Activated T-cell treated with anti-CD3 and anti-CD28 coated beads, Interleukin-2, amount 50 U/mL, for 72 hours (primary cell): Measurements from ENCODE around the gene UCHL3. TPM values are rescaled to one million over a fixed set of nuclear protein-coding genes. Genes with fewer than 3 reads are reported as not detected.

Source experiments
- ATAC-seq, 2 donors: fragments of 150-1000 bp; cut with Tn5 transposase; replicated peaks in 1 of 2; 2 replicates each; pipeline ENCODE4 v1.10.0; 2021; ENCODE audit warnings: moderate library complexity in 2 of 2, mild to moderate bottlenecking in 1 of 2
- DNase-seq, 2 donors: peaks; one replicate each; pipeline ENCODE4 v3.0.0; 2021 to 2022; ENCODE audit warnings: mixed read lengths in 1 of 2
- H3K27ac Mint-ChIP-seq: one replicate; pipeline ENCODE4 v1.8.0; 2022; ENCODE audit warnings: mild to moderate bottlenecking, moderate library complexity, mixed read lengths
- H3K27me3 Mint-ChIP-seq: one replicate; pipeline ENCODE4 v1.8.0; 2022; ENCODE audit warnings: low read depth, mixed read lengths
- H3K36me3 Mint-ChIP-seq, 2 donors: one replicate each; pipeline ENCODE4 v1.8.0; 2022; ENCODE audit warnings: mixed read lengths in 2 of 2, mild to moderate bottlenecking in 1 of 2; ENCODE audit not compliant: insufficient read depth in 2 of 2
- H3K4me1 Mint-ChIP-seq: one replicate; pipeline ENCODE4 v1.8.0; 2022; ENCODE audit warnings: low read depth, mixed read lengths
- H3K4me3 Mint-ChIP-seq, 2 donors: one replicate each; pipeline ENCODE4 v1.8.0; 2022; ENCODE audit warnings: mild to moderate bottlenecking in 2 of 2, mixed read lengths in 2 of 2, moderate library complexity in 2 of 2
- H3K9me3 Mint-ChIP-seq, 2 donors: one replicate each; pipeline ENCODE4 v1.8.0; 2022; ENCODE audit warnings: mixed read lengths in 2 of 2
- total RNA-seq, 2 donors: library from RNA; stranded (reverse); gene quantifications; one replicate each; pipeline ENCODE4 v1.2.3, GENCODE V29; 2022

UCHL3 gene
- 10 to 100 TPM; 30.8 to 32.3 TPM for total RNA-seq

GRCh38 chr13:75549262-75550158 lies at the start of gene UCHL3:
TSS of gene UCHL3 (plus strand) at chr13:75549791. CDS start at chr13:75549821, 30 bp downstream.
- peak; percentile 97 to 98 for DNase-seq
- ATAC-seq, result peak; percentile 94
- H3K27me3 Mint-ChIP-seq, result no peaks in the 10 kb centered on the region
- H3K9me3 Mint-ChIP-seq, result no peaks in the 10 kb centered on the region
- peak within 1 kb of the TSS; percentile 98 for H3K27ac Mint-ChIP-seq
- H3K36me3 Mint-ChIP-seq, result peaks cover 7 to 9% of the 10 kb centered on the region in 2 donors
- H3K4me3 Mint-ChIP-seq, result peak within 1 kb of the TSS; percentile 95 to 98
- peaks cover 45% of the 10 kb centered on the region for H3K4me1 Mint-ChIP-seq

GRCh38 chr13:75505327-75505726 lies 44.3 kb upstream of the UCHL3 start:
- H3K9me3 Mint-ChIP-seq, result no peaks in the 10 kb centered on the region
- no peak overlapping the region for H3K27ac Mint-ChIP-seq
- no peak overlapping the region for H3K4me3 Mint-ChIP-seq
- no peak for DNase-seq
- H3K36me3 Mint-ChIP-seq, result no peaks in the 10 kb centered on the region
- ATAC-seq, result no peak
- H3K4me1 Mint-ChIP-seq, result no peaks in the 10 kb centered on the region
- peaks cover 2% of the 10 kb centered on the region for H3K27me3 Mint-ChIP-seq

GRCh38 chr13:75506018-75506417 lies 43.6 kb upstream of the UCHL3 start:
- H3K27me3 Mint-ChIP-seq, result peaks cover 6% of the 10 kb centered on the region
- no peak overlapping the region for H3K27ac Mint-ChIP-seq
- no peaks in the 10 kb centered on the region for H3K36me3 Mint-ChIP-seq
- ATAC-seq, result no peak
- DNase-seq, result no peak
- H3K4me3 Mint-ChIP-seq, result no peak overlapping the region
- no peaks in the 10 kb centered on the region for H3K9me3 Mint-ChIP-seq
- no peaks in the 10 kb centered on the region for H3K4me1 Mint-ChIP-seq

- H3K9me3 Mint-ChIP-seq, result no peaks in the 10 kb centered on the region
- peaks cover 6% of the 10 kb centered on the region for H3K27me3 Mint-ChIP-seq
- no peak overlapping the region for H3K4me3 Mint-ChIP-seq
Observed at GRCh38 chr13:75507027-75508001, 42.3 kb upstream of the UCHL3 start.

GRCh38 chr13:75508002-75508548 lies 41.5 kb upstream of the UCHL3 start:
- Mint-ChIP-seq H3K4me3 (no peak overlapping the region), H3K36me3 (no peaks in the 10 kb centered on the region), H3K9me3 (no peaks in the 10 kb centered on the region), H3K27me3 (peaks cover 6% of the 10 kb centered on the region), H3K4me1 (no peaks in the 10 kb centered on the region), H3K27ac (no peak overlapping the region)
- DNase-seq (no peak), ATAC-seq (no peak)

More at GRCh38 chr13:75507027-75508001, 42.3 kb upstream of the UCHL3 start:
- DNase-seq, result no peak
- Mint-ChIP-seq H3K27ac (no peak overlapping the region), H3K36me3 (no peaks in the 10 kb centered on the region), H3K4me1 (no peaks in the 10 kb centered on the region)
- ATAC-seq, result no peak

- no peak overlapping the region for H3K27ac Mint-ChIP-seq
- H3K4me1 Mint-ChIP-seq, result peaks cover 3% of the 10 kb centered on the region
- peaks cover 6% of the 10 kb centered on the region for H3K27me3 Mint-ChIP-seq
Observed at GRCh38 chr13:75511051-75511625, 38.5 kb upstream of the UCHL3 start.

GRCh38 chr13:75512253-75512652 lies 37.3 kb upstream of the UCHL3 start:
- DNase-seq (no peak), ATAC-seq (no peak)
- H3K4me3 Mint-ChIP-seq, result no peak overlapping the region
- H3K9me3 Mint-ChIP-seq, result peaks cover 0 to 3% of the 10 kb centered on the region in 2 donors
- H3K36me3 Mint-ChIP-seq, result no peaks in the 10 kb centered on the region
- H3K4me1 Mint-ChIP-seq, result peaks cover 3% of the 10 kb centered on the region
- H3K27me3 Mint-ChIP-seq, result peaks cover 6% of the 10 kb centered on the region
- H3K27ac Mint-ChIP-seq, result no peak overlapping the region

More at GRCh38 chr13:75511051-75511625, 38.5 kb upstream of the UCHL3 start:
- no peak overlapping the region for H3K4me3 Mint-ChIP-seq
- H3K36me3 Mint-ChIP-seq, result no peaks in the 10 kb centered on the region
- DNase-seq, result no peak
- no peak for ATAC-seq
- H3K9me3 Mint-ChIP-seq, result peaks cover 0 to 3% of the 10 kb centered on the region in 2 donors

GRCh38 chr13:75513271-75513670 lies 36.3 kb upstream of the UCHL3 start:
- peaks cover 6% of the 10 kb centered on the region for H3K27me3 Mint-ChIP-seq
- H3K4me3 Mint-ChIP-seq, result no peak overlapping the region
- ATAC-seq (no peak), DNase-seq (no peak)
- peaks cover 0 to 3% of the 10 kb centered on the region in 2 donors for H3K9me3 Mint-ChIP-seq
- no peak overlapping the region for H3K27ac Mint-ChIP-seq
- no peaks in the 10 kb centered on the region for H3K36me3 Mint-ChIP-seq
- H3K4me1 Mint-ChIP-seq, result peaks cover 3% of the 10 kb centered on the region

GRCh38 chr13:75514080-75514995 lies 35.3 kb upstream of the UCHL3 start:
- ATAC-seq, result no peak
- Mint-ChIP-seq H3K4me3 (no peak overlapping the region), H3K9me3 (peaks cover 0 to 3% of the 10 kb centered on the region in 2 donors), H3K27me3 (peaks cover 6% of the 10 kb centered on the region), H3K27ac (no peak overlapping the region), H3K4me1 (peaks cover 3% of the 10 kb centered on the region), H3K36me3 (no peaks in the 10 kb centered on the region)
- DNase-seq, result no peak

GRCh38 chr13:75518439-75519088 lies 31.0 kb upstream of the UCHL3 start:
- Mint-ChIP-seq H3K36me3 (no peaks in the 10 kb centered on the region), H3K4me3 (no peak overlapping the region), H3K27me3 (no peaks in the 10 kb centered on the region), H3K27ac (no peak overlapping the region), H3K4me1 (peaks cover 6% of the 10 kb centered on the region), H3K9me3 (peaks cover 3 to 4% of the 10 kb centered on the region in 2 donors)
- DNase-seq (no peak), ATAC-seq (no peak)

GRCh38 chr13:75521956-75522355 lies 27.6 kb upstream of the UCHL3 start:
- H3K4me1 Mint-ChIP-seq, result peaks cover 15% of the 10 kb centered on the region
- H3K4me3 Mint-ChIP-seq, result no peak overlapping the region
- no peak for DNase-seq
- no peak overlapping the region for H3K27ac Mint-ChIP-seq
- no peak for ATAC-seq
- H3K27me3 Mint-ChIP-seq, result no peaks in the 10 kb centered on the region
- peaks cover 0 to 10% of the 10 kb centered on the region in 2 donors for H3K36me3 Mint-ChIP-seq
- H3K9me3 Mint-ChIP-seq, result peaks cover 4% of the 10 kb centered on the region in 2 donors
